IMR-90 (cell line): ENCODE data around the gene EHBP1L1. TPM values are rescaled to one million over a fixed set of nuclear protein-coding genes. Genes with fewer than 3 reads are reported as not detected.

Source experiments
- ATAC-seq: fragments of 200-7000 bp; cut with Tn5 transposase; 2 replicates; pipeline ENCODE4 v1.9.1; 2020; ENCODE audit warnings: low read depth, mild to moderate bottlenecking, moderate library complexity
- BruUV-seq: library from RNA; stranded (reverse); fragments of 400-500 nt; replicated peaks from 2 replicates; lab custom pipeline; 2021; lab: Mats Ljungman, UMichigan
- CTCF ChIA-PET: fragments of 300-600 bp; formaldehyde crosslinking; extraction: SDS; loops from one replicate; lab custom pipeline; 2021; ENCODE audit warnings: antibody characterized with exemption; lab: Yijun Ruan, JAX
- POLR2A ChIA-PET: fragments of 300-600 bp; sonication (Branson Sonifier 250); formaldehyde crosslinking; loops from one replicate; lab custom pipeline; 2022; ENCODE audit warnings: antibody characterized with exemption; ENCODE audit not compliant: unreplicated experiment; lab: Charles Lee
- DNase-seq: peaks from one replicate; pipeline ENCODE4 v3.0.0; 2013
- H2AFZ ChIP-seq: replicated peaks from 2 replicates; pipeline ENCODE3; 2013; ENCODE audit warnings: low read length, mild to moderate bottlenecking; ENCODE audit not compliant: poor library complexity
- H2AK5ac ChIP-seq: 2 replicates; pipeline ENCODE4 v1.6.1; 2013; ENCODE audit warnings: low read depth, low read length, inconsistent platforms
- H2AK9ac ChIP-seq: replicated peaks from 2 replicates; pipeline ENCODE3; 2013; ENCODE audit warnings: mild to moderate bottlenecking, low read depth, low read length, moderate library complexity; ENCODE audit not compliant: poor library complexity
- H2BK120ac ChIP-seq: 2 replicates; pipeline ENCODE4 v1.6.1; 2013; ENCODE audit warnings: low read depth, low read length, inconsistent platforms
- H2BK15ac ChIP-seq: 3 replicates; pipeline ENCODE4 v1.6.1; 2013; ENCODE audit warnings: low read depth, low read length, inconsistent platforms
- H2BK20ac ChIP-seq: 2 replicates; pipeline ENCODE4 v1.6.1; 2013; ENCODE audit warnings: low read depth, mild to moderate bottlenecking, inconsistent platforms, low read length, moderate library complexity
- H2BK5ac ChIP-seq: 2 replicates; pipeline ENCODE4 v1.6.1; 2013; ENCODE audit warnings: mild to moderate bottlenecking, low read depth, low read length, inconsistent platforms; ENCODE audit not compliant: poor library complexity, severe bottlenecking
- H3K14ac ChIP-seq: replicated peaks from 2 replicates; pipeline ENCODE4 v1.6.1; 2013; ENCODE audit warnings: low read depth, low read length, inconsistent platforms
- H3K18ac ChIP-seq: 2 replicates; pipeline ENCODE4 v1.6.1; 2013; ENCODE audit warnings: low read depth, low read length, control low read depth
- H3K23ac ChIP-seq: 2 replicates; pipeline ENCODE4 v1.6.1; 2013; ENCODE audit warnings: low read depth, low read length, inconsistent platforms
- H3K27ac ChIP-seq: 2 replicates; pipeline ENCODE4 v1.5.1; 2013; ENCODE audit warnings: mild to moderate bottlenecking, control low read depth, low read length; ENCODE audit not compliant: insufficient read depth
- H3K27me3 ChIP-seq: 2 replicates; pipeline ENCODE4 v1.6.1; 2013; ENCODE audit warnings: low read length; ENCODE audit not compliant: control insufficient read depth, insufficient read depth
- H3K36me3 ChIP-seq: 2 replicates; pipeline ENCODE4 v1.6.1; 2013; ENCODE audit warnings: low read length, mixed read lengths; ENCODE audit not compliant: control insufficient read depth, insufficient read depth
- H3K4ac ChIP-seq: 2 replicates; pipeline ENCODE4 v1.6.1; 2013; ENCODE audit warnings: low read depth, low read length, inconsistent platforms
- H3K4me1 ChIP-seq: 2 replicates; pipeline ENCODE4 v1.6.1; 2013; ENCODE audit warnings: low read length, mixed read lengths; ENCODE audit not compliant: control insufficient read depth, insufficient read depth
- H3K4me2 ChIP-seq: 2 replicates; pipeline ENCODE4 v1.6.1; 2013; ENCODE audit warnings: low read depth, mild to moderate bottlenecking, control low read depth, low read length, moderate library complexity
- H3K4me3 ChIP-seq: 2 replicates; pipeline ENCODE4 v1.5.1; 2013; ENCODE audit warnings: low read depth, mild to moderate bottlenecking, control low read depth, low read length, moderate library complexity; ENCODE audit not compliant: insufficient read depth
- H3K56ac ChIP-seq: 2 replicates; pipeline ENCODE4 v1.6.1; 2013; ENCODE audit warnings: low read length, inconsistent platforms; ENCODE audit not compliant: insufficient read depth; ENCODE audit errors: extremely low read depth
- H3K79me1 ChIP-seq, 2 experiments: 2 replicates each; pipeline ENCODE4 v1.6.1; 2013; ENCODE audit warnings: low read length in 2 of 2, inconsistent platforms in 1 of 2, low read depth in 1 of 2
- H3K9ac ChIP-seq: 2 replicates; pipeline ENCODE4 v1.6.1; 2013; ENCODE audit warnings: low read depth, low read length, control low read depth
- H3K9me1 ChIP-seq: 2 replicates; pipeline ENCODE4 v1.6.1; 2013; ENCODE audit warnings: low read length, inconsistent platforms; ENCODE audit not compliant: insufficient read depth
- H3K9me3 ChIP-seq: 2 replicates; pipeline ENCODE4 v1.6.1; 2013; ENCODE audit warnings: low read length; ENCODE audit not compliant: control insufficient read depth, insufficient read depth
- H4K20me1 ChIP-seq: 2 replicates; pipeline ENCODE4 v1.6.1; 2013; ENCODE audit warnings: low read length, inconsistent platforms; ENCODE audit not compliant: insufficient read depth
- H4K5ac ChIP-seq: 2 replicates; pipeline ENCODE4 v1.6.1; 2013; ENCODE audit warnings: mild to moderate bottlenecking, low read depth, low read length, control low read depth
- H4K8ac ChIP-seq, 2 experiments: 2 replicates each; pipeline ENCODE4 v1.6.1; 2013; ENCODE audit warnings: low read depth in 2 of 2, low read length in 2 of 2, control low read depth in 1 of 2, inconsistent platforms in 1 of 2
- H4K91ac ChIP-seq: 2 replicates; pipeline ENCODE4 v1.6.1; 2013; ENCODE audit warnings: low read depth, low read length, inconsistent platforms; ENCODE audit not compliant: insufficient read depth
- BHLHE40 ChIP-seq: fragments of 150-350 bp; IDR thresholded peaks from 2 replicates; pipeline ENCODE4 v1.6.1; 2016; ENCODE audit warnings: mild to moderate bottlenecking, low read depth, low read length
- CEBPB ChIP-seq: IDR thresholded peaks from 2 replicates; pipeline ENCODE4 v1.6.1; 2012; ENCODE audit warnings: low read depth, low read length, improper control_type of control experiment
- CHD1 ChIP-seq: IDR thresholded peaks from 2 replicates; pipeline ENCODE4 v1.6.1; 2012; ENCODE audit warnings: low read depth, low read length, improper control_type of control experiment
- ELK1 ChIP-seq: fragments of 150-350 bp; IDR thresholded peaks from 2 replicates; pipeline ENCODE4 v1.6.1; 2016; ENCODE audit warnings: low read depth, mild to moderate bottlenecking, low read length, moderate library complexity, borderline replicate concordance
- FOS ChIP-seq: fragments of 150-350 bp; IDR thresholded peaks from 2 replicates; pipeline ENCODE4 v1.6.1; 2016; ENCODE audit warnings: low read depth, low read length
- MAFK ChIP-seq: IDR thresholded peaks from 2 replicates; pipeline ENCODE4 v1.6.1; 2012; ENCODE audit warnings: low read depth, low read length, improper control_type of control experiment
- MAZ ChIP-seq: IDR thresholded peaks from 2 replicates; pipeline ENCODE4 v1.6.1; 2012; ENCODE audit warnings: low read depth, mild to moderate bottlenecking, low read length, improper control_type of control experiment, moderate library complexity, borderline replicate concordance
- MXI1 ChIP-seq: IDR thresholded peaks from 2 replicates; pipeline ENCODE4 v1.6.1; 2012; ENCODE audit warnings: low read depth, mild to moderate bottlenecking, low read length, moderate library complexity, borderline replicate concordance
- NFE2L2 ChIP-seq: fragments of 150-350 bp; IDR thresholded peaks from 2 replicates; pipeline ENCODE4 v1.6.1; 2016; ENCODE audit warnings: low read depth, mild to moderate bottlenecking, low read length
- RAD21 ChIP-seq: IDR thresholded peaks from 2 replicates; pipeline ENCODE4 v1.6.1; 2012; ENCODE audit warnings: low read length, improper control_type of control experiment
- RCOR1 ChIP-seq: IDR thresholded peaks from 2 replicates; pipeline ENCODE4 v1.6.1; 2012; ENCODE audit warnings: mild to moderate bottlenecking, low read length, improper control_type of control experiment; ENCODE audit not compliant: insufficient replicate concordance
- RFX5 ChIP-seq: IDR thresholded peaks from 2 replicates; pipeline ENCODE4 v1.8.0; 2012; ENCODE audit warnings: low read depth, mild to moderate bottlenecking, low read length, moderate library complexity
- SMC3 ChIP-seq: fragments of 150-350 bp; IDR thresholded peaks from 2 replicates; pipeline ENCODE4 v1.6.1; 2016; ENCODE audit warnings: low read depth, mild to moderate bottlenecking, antibody characterized with exemption, low read length, moderate library complexity
- WGBS, 2 experiments: methylation state at CpG; one replicate each; pipeline versions ENCODE4 v1.1.5 to v1.1.7; 2013; ENCODE audit warnings: missing lambda C conversion rate in 2 of 2; ENCODE audit not compliant: insufficient read length in 1 of 2; ENCODE audit errors: extremely low coverage in 2 of 2; 5-methylcytosine and 5-hydroxymethylcytosine counted together
- dilution Hi-C: fragments of 300-500 bp; cut with HindIII; formaldehyde crosslinking; loops from one replicate; pipeline ENCODE4 v1.14.3; 2018; ENCODE audit warnings: low sequenced_read_pairs; ENCODE audit not compliant: unreplicated experiment
- in situ Hi-C: fragments of 300-500 bp; cut with MboI; formaldehyde crosslinking; loops from 3 replicates; pipeline ENCODE4 v1.14.3; 2019; ENCODE audit warnings: low sequenced_read_pairs, inconsistent platforms, mixed read lengths
- intact Hi-C: fragments of 100-400 bp; cut with micrococcal nuclease; formaldehyde crosslinking; loops from 2 replicates; pipeline ENCODE4 v1.10.0; 2022
- polyA plus RNA-seq, 3 experiments: library from polyadenylated mRNA; depleted of rRNA; stranded (reverse); fragments of >200 nt; gene quantifications; 2 replicates each; pipeline ENCODE4 v1.2.3, GENCODE V29; 2012; ENCODE audit warnings: low replicate concordance in 1 of 3
- total RNA-seq: library from RNA; depleted of rRNA; stranded (reverse); fragments of >200 nt; gene quantifications from 2 replicates; pipeline ENCODE4 v1.2.3, GENCODE V29; 2012
- TF ChIP-seq, protein P1 (sequence below): conservative IDR thresholded peaks from 2 replicates; pipeline ENCODE4 v1.5.1; 2012; ENCODE audit warnings: mild to moderate bottlenecking, low read depth, low read length, improper control_type of control experiment
- TF ChIP-seq, protein P2 (sequence below): fragments of 150-350 bp; IDR thresholded peaks from 2 replicates; pipeline ENCODE4 v1.6.1; 2017; ENCODE audit warnings: mild to moderate bottlenecking, antibody characterized with exemption, low read length, low read depth

The EHBP1L1 gene
- total and polyA plus RNA-seq, 2 of the 4 experiments (the other 2 are of a cell fraction), result 10.0 to 27.4 TPM

DNA sequence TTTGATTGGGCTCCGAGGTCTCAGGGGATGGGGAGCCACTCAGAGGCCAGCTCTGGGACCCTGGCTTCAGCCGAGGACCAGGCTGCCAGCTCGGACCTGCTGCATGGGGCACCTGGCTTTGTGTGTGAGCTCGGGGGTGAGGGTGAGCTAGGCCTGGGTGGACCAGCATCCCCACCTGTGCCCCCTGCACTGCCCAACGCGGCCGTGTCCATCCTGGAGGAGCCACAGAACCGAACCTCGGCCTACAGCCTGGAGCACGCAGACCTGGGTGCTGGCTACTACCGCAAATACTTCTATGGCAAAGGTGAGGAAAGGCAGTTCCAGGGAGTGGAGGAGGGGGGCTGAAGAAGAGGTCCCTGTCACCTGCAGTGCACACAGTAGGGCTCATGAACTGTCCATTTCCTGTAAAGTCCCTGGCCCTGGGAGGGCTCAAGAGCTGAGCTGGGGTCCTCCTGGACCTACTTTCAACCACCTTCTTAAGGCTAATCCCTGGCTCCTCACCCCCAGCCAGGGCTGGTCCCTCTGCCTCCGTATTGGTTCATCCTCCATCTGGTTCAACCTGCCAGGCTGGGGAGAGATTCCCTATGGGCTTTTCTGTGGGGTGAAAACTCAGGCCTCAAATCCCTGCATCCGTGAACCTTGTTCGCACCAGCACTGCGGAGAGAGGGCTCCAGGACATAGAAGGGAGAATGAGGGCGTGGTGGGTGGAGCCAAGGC lies 65.6 kb downstream of the EHBP1L1 start:
- Histone ChIP-seq H3K14ac (no peak overlapping the region), H3K4ac (no peak overlapping the region), H3K9ac (no peak overlapping the region), H2AK9ac (peak overlapping the region; percentile 63), H3K79me1 (peaks cover 11 to 62% of the 10 kb centered on the region in 2 experiments), H3K4me2 (no peak overlapping the region), H2BK15ac (no peak overlapping the region), H2BK5ac (no peak overlapping the region), H4K5ac (no peak overlapping the region; the same call in 1 of the 2 replicates), H3K9me1 (peaks cover 19% of the 10 kb centered on the region), H4K20me1 (peaks cover 26% of the 10 kb centered on the region; the same call in 1 of the 2 replicates), H2AFZ (peak overlapping the region; percentile 72), H4K91ac (no peak overlapping the region), H3K27ac (no peak overlapping the region), H2AK5ac (0 out of 2 replicates have a peak overlapping the region, but pooled peaks have one; percentile 13), H2BK20ac (no peak overlapping the region), H3K4me3 (no peak overlapping the region), H2BK120ac (no peak overlapping the region), H3K56ac (no peak overlapping the region), H3K23ac (no peak overlapping the region), H3K18ac (no peak overlapping the region), H4K8ac (no peak overlapping the region), H3K36me3 (peaks cover 17% of the 10 kb centered on the region), H3K9me3 (no peaks in the 10 kb centered on the region), H3K4me1 (peaks cover 14% of the 10 kb centered on the region), H3K27me3 (no peaks in the 10 kb centered on the region)
- ChIA-PET POLR2A (no interaction called here), CTCF (no interaction called here)
- in situ Hi-C loops, result no loop called here
- ATAC-seq (no peak), DNase-seq (no peak)
- 91% methylated on average over 8 of the region's 16 CpGs; no CpG with 5 or more reads in 1 of the 2 experiments for WGBS, 2 experiments
- no TSS peak for BruUV-seq
- intact Hi-C loops, result no loop called here
- dilution Hi-C loops, result no loop called here
- TF ChIP-seq, protein P1, sequence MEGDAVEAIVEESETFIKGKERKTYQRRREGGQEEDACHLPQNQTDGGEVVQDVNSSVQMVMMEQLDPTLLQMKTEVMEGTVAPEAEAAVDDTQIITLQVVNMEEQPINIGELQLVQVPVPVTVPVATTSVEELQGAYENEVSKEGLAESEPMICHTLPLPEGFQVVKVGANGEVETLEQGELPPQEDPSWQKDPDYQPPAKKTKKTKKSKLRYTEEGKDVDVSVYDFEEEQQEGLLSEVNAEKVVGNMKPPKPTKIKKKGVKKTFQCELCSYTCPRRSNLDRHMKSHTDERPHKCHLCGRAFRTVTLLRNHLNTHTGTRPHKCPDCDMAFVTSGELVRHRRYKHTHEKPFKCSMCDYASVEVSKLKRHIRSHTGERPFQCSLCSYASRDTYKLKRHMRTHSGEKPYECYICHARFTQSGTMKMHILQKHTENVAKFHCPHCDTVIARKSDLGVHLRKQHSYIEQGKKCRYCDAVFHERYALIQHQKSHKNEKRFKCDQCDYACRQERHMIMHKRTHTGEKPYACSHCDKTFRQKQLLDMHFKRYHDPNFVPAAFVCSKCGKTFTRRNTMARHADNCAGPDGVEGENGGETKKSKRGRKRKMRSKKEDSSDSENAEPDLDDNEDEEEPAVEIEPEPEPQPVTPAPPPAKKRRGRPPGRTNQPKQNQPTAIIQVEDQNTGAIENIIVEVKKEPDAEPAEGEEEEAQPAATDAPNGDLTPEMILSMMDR, result no peak
- no peak for TF ChIP-seq MXI1
- TF ChIP-seq, protein P2, sequence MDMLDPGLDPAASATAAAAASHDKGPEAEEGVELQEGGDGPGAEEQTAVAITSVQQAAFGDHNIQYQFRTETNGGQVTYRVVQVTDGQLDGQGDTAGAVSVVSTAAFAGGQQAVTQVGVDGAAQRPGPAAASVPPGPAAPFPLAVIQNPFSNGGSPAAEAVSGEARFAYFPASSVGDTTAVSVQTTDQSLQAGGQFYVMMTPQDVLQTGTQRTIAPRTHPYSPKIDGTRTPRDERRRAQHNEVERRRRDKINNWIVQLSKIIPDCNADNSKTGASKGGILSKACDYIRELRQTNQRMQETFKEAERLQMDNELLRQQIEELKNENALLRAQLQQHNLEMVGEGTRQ, result no peak
- no peak for TF ChIP-seq ELK1
- TF ChIP-seq NFE2L2, result no peak
- TF ChIP-seq RCOR1, result no peak
- TF ChIP-seq RAD21, result no peak
- TF ChIP-seq CHD1, result no peak
- TF ChIP-seq BHLHE40, result no peak
- TF ChIP-seq RFX5, result no peak
- TF ChIP-seq CEBPB, result no peak
- TF ChIP-seq FOS, result no peak
- no peak for TF ChIP-seq MAZ
- TF ChIP-seq MAFK, result no peak
- TF ChIP-seq SMC3, result no peak
